HG03135 (cell line): Measurements from ENCODE around the gene UAP1L1.
A peak's percentile ranks its signal among the peaks of the same experiment; 100 is the strongest.
"Not testable (repeated sequence)": the region's sequence is repeated elsewhere in the genome, so short reads cannot be mapped to it uniquely, and the experiment has no call there.

Source experiments
- ATAC-seq: cut with Tn5 transposase; IDR thresholded peaks from one replicate; pipeline ENCODE4 v1.9.1; 2021; ENCODE audit warnings: mild to moderate bottlenecking, moderate library complexity; ENCODE audit not compliant: unreplicated experiment

The UAP1L1 gene

GRCh38 chr9:137077010-137077747 is at the start of gene UAP1L1:
UAP1L1 (plus strand) TSS chr9:137077517; CDS start chr9:137077533, 16 bp downstream.
- peak; percentile 44 for ATAC-seq

GRCh38 chr9:137028263-137029057 is 48.9 kb upstream of the UAP1L1 start:
- peak; percentile 31 for ATAC-seq

- no peak for ATAC-seq
Measured at GRCh38 chr9:137029058-137029936, 48.0 kb upstream of the UAP1L1 start.

- no peak for ATAC-seq
Measured at GRCh38 chr9:137030006-137030405, 47.3 kb upstream of the UAP1L1 start.

GRCh38 chr9:137030538-137031527 is 46.5 kb upstream of the UAP1L1 start:
- ATAC-seq = no peak

- ATAC-seq = no peak
Measured at GRCh38 chr9:137031904-137032640, 45.2 kb upstream of the UAP1L1 start, which contains the start of gene FUT7. FUT7 (minus strand) TSS chr9:137032088; CDS start chr9:137031991, 97 bp downstream.

- no peak for ATAC-seq
Measured at GRCh38 chr9:137032858-137033257, 44.5 kb upstream of the UAP1L1 start.

GRCh38 chr9:137033481-137033880 is 43.8 kb upstream of the UAP1L1 start:
- ATAC-seq = not testable (repeated sequence)

- no peak for ATAC-seq
Measured at GRCh38 chr9:137034039-137034708, 43.1 kb upstream of the UAP1L1 start.

- no peak for ATAC-seq
Measured at GRCh38 chr9:137034709-137035506, 42.4 kb upstream of the UAP1L1 start.

- ATAC-seq = no peak
Measured at GRCh38 chr9:137035507-137035834, 41.8 kb upstream of the UAP1L1 start.

- ATAC-seq = no peak
Measured at GRCh38 chr9:137035937-137036336, 41.4 kb upstream of the UAP1L1 start.

- ATAC-seq = no peak
Measured at GRCh38 chr9:137037035-137037434, 40.3 kb upstream of the UAP1L1 start.

GRCh38 chr9:137037483-137037882 is 39.8 kb upstream of the UAP1L1 start:
- no peak for ATAC-seq

- no peak for ATAC-seq
Measured at GRCh38 chr9:137038916-137039315, 38.4 kb upstream of the UAP1L1 start.

- ATAC-seq = no peak
Measured at GRCh38 chr9:137039611-137040366, 37.5 kb upstream of the UAP1L1 start.

GRCh38 chr9:137040568-137040967 is 36.7 kb upstream of the UAP1L1 start:
- no peak for ATAC-seq
